SKM-1 (cell line): ENCODE data around the gene CAMK1G.

Experiments
- DNase-seq: peaks from one replicate; lab custom pipeline; 2025; ENCODE audit not compliant: unreplicated experiment; lab: John Stamatoyannopoulos, UW

The CAMK1G gene

DNA sequence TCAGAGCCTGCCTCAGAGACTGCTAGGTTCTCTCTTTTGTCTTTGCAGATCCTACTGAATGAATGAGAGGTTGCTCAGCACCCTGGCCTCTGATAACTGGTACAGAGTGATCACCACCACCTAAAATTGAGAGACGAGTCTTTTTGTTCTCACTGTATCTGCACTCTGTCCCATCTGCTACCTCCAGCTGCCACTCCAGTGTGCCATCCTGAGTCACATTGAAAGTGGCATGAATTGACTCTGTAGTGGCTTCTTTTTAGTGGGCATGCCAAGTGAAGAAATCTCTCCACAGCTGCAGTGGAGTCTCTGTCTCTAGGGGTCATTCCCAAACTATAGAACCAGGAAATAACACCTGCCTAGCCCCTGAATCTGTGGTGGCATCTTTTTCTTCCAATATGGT is 14.7 kb downstream of the CAMK1G start:
- DNase-seq, result no peak

DNA sequence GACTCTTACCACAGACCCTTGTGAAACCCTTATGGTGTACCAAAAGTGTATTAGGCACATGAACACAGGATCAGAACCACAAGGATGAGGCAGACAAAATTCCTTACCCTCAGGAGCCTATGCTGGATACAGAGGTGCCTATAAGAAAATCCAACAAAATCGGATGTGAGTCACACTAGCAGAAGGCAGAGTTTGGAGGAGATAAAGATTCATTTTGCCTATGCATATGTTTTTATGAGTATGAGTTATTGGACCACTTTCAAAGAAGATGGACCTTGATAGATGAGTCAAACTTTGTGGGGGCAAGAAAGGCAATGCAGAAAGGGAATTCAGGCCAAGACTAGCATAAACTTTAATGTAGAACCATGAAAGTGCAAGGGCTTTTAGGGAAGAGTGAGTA is 17.0 kb downstream of the CAMK1G start:
- DNase-seq, result no peak

DNA sequence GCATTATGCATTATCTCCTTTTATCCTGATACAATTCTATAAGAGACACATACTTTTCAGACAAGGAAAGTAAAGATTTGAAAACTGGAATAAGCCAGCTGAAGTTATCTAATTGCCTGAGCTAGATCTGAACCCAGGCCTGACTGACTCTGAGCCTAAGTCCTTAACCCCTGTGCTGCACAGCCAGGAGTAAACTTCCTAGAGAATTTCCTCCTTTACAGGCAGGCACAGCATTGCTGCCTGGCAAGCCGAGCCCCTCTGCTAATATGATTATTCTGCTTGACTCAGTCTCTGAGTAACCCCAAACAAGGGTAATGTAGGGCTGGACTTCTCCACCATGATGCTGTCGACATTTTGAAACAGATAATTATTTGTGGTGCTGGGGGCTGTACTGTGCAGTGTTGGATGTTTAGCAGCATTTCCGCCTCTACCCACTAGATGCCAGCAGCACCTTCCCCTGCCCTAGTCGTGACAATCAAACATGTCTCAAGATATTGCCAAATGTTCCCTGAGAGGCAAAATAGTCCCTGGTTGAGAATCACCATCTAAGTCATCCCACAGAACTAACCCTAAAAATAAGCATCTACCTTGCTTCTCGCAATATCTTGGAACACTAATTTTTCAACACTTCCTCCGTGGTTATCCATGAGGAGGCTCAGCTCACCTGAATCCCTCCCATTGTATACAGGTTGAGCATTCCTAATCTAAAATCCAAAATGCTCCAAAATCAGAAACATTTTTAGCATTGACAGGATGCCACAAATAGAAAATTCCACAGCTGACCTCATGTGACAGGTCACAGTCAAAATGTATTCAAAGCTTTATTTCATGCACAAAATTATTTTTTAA is 18.5 kb downstream of the CAMK1G start:
- DNase-seq, result peak; percentile 17

DNA sequence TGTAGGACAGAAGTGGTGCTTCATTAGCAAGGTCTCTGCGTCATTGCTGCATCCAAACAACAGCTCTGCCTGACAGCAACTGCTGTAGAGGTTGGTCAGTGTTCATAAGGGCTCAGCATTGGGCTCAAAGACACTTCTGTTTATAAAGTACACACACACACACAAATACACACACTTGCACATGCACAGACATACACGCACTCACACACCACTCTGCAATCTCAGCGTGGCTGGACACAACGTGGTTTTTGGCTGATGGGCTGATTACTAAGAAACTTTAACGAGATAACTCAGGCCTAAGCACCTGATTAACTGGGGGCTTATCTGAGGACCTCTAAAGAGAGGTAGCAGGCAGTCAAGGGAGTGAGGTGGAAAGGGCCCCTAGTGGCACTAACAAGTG is 20.4 kb downstream of the CAMK1G start:
- no peak for DNase-seq

DNA sequence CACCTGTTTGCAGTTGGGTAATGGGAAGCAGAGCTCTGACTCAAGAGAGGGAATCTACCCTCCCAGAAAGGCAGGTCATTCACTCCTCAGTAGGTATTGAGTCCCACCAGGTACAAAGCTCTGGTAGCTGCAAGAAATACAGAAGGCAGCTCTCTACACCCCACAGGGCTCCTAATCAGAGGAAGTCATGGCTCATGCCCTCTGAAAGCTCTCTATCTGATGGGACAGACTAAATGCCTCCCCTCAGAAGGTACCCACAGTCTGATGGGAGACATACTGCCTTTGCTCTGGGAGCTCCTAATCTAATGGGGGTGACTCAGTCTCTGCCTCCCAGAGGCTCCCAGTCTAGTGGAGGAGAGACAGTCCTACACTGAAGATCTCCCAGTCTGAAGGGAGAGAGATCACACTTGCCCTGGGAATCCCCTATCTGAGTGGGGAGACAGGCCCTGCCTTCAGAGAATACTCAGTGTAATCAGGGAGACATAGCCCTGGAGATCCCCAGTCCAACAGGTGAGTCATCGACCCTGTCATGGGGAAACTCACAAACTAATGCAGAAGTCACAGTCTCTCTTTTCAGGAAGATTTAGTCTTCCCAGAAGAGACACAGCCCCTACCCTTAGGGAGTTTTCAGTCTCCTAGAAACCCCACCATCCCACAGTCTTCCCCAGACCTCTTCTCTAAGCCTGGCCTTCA is 23.7 kb downstream of the CAMK1G start:
- DNase-seq, result no peak

DNA sequence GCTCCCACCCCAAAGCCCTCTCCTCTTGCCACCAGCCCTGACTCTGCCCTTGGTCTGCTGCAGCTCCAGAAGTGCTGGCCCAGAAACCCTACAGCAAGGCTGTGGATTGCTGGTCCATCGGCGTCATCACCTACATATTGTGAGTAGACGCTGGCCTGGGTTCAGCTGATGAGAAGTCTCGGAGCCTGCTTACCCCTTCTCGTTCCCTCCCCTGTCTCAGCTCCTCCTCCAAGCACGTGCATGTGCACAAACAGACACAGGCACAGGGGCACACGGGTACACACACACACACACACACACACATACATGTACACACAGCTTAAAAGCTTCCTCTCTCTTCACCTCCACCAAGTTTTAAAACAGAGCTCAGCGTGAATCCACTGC is 24.3 kb downstream of the CAMK1G start:
- DNase-seq, result no peak

DNA sequence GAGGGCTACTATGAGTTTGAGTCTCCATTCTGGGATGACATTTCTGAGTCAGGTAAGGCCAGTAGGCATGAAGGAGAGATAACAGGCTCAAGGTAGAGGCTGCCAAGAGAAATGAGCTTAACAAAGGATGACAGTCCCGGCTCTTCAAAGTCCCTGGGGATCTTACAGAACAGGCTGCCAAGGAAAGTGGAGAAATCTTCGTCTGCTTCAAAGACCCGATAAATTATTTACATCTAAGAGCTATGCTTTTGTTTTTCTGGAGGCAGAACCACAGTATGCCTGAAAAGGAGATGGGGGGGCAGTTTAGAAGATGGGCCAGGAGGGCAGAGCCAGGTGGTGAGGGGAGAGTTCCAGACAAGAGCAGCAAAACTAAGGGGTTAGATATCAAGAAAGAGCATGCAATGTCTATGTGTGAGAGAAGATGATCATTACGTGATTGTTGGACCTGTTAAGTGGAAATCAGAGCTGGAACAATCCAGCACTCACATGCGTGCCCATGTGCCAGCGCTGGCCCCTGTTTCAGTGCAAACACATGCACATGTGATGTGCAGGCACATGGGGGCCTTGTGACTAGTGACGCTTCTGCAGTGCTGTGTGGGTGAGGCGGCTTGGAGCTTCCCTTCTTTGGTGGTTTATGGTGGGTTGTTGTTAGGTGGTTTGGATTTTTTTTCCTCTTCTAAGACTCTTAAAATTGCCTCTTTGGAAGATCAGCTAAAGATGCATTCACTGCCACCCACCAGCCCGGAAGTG is 25.7 kb downstream of the CAMK1G start:
- DNase-seq, result no peak

DNA sequence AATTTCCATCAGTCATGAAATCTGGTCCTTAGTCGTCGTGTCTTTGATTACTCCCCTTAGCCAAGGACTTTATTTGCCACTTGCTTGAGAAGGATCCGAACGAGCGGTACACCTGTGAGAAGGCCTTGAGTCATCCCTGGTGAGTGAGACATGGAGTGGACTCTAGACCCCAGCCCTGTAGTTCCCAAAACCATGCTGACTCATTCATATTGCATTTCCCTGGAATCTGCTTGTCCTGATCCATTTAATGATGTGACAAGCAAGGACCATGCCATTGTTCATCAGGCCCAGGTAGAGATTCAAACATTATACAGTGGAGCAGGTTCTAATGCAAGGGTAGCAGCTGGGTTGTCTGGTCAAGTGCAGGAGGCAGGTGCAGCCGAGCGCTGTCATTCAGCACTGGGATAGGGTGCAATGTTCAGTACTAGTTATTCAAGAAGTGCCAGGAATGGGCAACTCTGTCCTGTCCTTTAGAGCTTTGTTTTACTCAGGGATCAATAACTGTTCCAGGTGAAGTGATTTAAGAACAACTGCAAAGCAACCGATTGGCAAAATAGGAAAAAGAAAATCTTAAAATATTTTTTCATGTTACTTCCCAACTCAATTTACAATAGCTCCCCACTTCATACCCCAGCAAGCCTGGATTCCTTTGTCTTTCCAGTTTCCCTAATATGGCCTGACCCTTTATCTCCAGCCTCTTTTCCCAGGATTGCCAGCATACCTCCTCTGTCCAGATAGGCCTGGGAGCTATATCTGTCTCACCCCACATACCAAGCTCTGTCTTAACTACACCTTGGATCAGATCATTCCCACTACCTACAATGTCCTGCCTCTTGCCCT is 26.5 kb downstream of the CAMK1G start:
- no peak for DNase-seq

DNA sequence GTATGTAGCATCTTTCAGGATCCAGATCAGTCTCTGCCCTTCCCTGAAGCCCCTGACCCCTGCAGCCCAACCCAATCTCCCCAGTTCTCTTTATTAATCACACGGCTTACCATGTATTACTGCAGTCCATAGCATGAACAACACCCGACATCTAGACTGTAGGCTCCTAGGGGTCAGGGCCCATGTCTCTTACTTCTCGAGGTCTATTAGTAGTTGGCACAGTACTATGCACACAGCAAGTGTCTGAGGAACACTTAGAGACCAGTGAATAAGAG is 27.1 kb downstream of the CAMK1G start:
- no peak for DNase-seq

DNA sequence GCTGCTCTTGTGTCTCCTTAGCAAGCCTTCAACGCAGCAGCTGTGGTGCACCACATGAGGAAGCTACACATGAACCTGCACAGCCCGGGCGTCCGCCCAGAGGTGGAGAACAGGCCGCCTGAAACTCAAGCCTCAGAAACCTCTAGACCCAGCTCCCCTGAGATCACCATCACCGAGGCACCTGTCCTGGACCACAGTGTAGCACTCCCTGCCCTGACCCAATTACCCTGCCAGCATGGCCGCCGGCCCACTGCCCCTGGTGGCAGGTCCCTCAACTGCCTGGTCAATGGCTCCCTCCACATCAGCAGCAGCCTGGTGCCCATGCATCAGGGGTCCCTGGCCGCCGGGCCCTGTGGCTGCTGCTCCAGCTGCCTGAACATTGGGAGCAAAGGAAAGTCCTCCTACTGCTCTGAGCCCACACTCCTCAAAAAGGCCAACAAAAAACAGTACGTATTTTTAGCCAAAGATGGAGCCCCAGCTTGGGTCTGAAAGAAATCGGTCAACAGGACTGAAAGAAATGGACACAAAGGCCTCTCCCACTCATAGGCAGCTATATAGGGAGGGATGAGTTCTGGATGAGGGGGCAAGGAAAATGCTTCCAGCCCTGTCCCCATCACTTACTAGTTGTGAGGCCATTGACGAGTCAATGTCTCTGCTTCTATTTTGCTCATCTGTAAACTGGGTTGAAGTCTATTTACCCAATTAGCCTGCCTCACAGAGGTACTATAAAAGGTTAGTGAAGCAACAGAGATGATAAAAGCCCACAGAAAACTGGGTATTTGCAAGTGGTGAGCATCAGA is 28.5 kb downstream of the CAMK1G start:
- DNase-seq, result no peak

DNA sequence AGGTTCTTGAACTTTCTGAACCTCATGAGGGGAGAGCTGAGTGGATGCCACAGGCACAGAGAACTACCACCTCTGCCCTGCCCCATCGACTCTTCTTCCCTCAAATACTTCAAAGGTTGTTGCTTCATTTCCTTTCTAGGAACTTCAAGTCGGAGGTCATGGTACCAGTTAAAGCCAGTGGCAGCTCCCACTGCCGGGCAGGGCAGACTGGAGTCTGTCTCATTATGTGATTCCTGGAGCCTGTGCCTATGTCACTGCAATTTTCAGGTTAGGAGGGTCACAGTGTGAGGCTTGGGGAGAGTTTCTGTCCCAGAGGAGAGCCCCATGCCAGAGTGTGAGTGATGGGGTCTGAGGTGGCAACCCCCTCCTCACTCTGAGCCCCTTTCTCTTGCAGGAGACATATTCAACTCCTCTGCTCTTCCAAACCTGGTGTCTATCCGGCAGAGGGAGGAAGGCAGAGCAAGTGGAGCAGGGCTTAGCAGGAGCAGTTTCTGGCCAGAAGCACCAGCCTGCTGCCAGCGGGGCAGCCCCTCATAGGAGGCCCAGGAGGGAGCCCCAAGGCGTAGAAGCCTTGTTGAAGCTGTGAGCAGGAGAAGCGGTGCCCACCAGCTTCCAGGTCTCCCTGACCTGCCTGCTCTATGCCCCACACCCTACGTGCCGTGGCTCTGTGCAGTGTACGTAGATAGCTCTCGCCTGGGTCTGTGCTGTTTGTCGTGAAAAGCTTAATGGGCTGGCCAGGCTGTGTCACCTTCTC is 29.3 kb downstream of the CAMK1G start:
- DNase-seq, result no peak

DNA sequence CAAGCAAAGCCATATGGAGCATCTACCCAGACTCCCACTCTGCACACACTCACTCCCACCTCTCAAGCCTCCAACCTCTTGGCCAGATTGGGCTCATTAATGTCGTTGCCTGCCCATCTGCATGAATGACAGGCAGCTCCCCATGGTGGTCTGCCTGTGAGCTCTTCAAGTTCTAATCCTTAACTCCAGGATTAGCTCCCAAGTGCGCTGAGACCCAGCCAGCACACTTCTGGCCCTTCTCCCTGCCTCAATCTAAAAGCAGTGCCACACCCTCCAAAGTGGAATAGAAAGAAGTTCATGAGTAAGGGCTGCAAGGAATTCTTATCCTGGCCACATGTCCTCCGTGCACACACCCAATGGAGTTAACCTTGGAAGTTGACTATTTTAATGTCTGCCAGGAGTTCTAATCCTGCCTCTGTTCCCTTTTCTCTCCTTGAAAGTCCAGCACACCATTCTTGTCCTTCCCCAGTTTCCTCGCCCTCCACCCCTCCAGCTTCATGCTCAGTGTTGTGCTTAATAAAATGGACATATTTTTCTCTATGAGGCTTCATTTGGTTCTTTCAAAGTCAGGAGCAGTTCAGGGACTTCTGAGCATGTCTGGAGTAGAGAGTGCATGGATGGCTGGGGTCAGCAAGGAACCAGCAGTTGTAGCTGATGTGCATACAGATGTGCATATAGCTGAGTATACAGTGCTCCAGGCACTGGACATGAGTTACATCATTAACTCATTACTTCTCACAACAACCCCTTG is 30.1 kb downstream of the CAMK1G start:
- DNase-seq, result no peak

DNA sequence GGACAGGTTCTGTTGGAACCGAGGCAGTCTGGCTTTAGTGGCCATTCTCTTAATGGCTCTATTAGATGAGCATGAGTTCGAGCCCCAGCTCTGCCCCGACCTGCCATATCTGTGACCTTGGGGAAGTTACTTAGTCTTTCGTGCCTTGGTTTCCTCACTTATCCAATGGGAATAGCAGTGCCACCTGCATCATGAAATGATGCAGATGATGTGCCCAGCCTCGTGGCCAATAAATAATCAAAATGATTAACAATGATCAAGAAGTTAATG is 30.6 kb downstream of the CAMK1G start:
- no peak for DNase-seq

DNA sequence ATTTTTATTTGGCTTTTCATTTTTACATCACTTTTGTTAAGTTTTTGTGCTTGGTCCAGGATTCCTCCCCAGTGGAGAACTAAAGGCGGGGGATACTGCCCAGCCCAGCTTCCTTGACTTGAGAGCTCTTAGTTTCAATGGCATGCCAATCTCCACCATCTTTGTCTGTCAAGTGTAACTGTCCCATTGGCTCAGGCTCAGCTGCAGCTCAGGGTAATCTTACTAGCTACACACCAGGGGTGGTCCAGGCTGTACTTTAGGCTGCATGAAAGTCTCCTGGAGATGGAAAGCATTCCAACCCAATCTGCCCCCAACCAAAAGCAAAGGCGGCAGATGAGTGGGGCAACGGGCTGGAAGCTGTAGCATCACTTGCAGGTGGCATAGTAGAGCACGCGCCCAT is 31.4 kb downstream of the CAMK1G start:
- DNase-seq, result no peak

DNA sequence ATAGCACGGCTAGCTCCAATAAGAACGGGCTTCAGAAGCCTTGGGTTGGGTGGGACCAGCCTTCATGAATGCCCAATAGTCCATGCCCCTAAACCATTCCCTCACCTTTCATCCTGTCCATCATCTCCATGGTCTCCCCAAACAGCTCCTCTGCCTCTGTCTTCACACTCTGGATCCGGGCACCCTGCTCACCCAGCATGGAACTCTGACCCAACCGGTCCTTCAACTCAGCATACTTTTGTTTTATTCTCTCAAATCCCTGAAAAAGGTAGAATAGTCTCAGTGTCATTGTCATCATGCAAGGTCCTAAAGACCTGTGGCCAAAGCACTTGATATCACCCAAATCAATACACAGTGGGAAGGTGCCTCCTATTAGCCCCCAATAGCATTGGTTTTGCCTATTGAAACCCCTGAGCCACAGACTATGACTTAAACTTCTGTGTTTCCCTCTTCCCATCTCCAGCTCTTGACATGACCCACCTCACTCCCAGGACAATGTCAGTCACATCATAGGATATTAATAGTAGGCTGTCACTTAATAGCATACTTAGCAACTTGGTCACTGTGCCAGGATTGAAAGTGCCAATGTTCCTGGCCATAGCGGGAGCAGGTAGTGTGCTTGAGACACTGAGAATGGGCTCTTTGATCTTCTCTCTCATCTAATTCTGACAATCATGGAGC is 33.0 kb downstream of the CAMK1G start:
- DNase-seq, result no peak

DNA sequence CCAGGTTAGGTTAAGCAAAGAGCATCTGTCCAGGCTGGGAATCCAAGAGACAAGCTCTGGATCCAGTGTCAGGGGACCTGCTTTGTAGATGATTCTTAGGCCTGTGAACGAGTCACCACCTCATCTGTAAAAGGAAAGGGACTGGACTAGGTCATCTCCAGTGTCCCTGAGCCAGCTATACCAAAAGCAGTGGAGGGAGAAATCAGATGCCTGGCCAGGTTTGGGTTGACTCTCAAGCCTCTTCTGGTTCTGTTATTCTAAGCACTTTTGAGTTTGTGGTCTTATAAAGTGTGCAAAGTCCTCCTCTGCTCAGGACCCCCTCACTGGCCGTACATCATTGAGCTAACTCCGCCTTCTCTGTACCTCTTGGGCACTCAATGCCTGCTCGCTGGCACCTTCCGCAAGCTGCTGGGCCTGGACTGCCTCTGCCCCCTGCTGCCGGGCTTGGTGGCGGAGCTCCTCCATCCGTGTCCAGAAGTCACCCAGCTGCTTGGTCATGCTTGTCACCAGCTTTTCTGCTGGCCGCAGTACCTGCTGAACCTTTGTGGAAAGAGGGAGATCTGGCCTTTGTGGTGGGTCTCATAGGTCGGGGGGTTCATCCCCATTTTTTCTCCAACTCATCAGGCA is 33.6 kb downstream of the CAMK1G start:
- no peak for DNase-seq

DNA sequence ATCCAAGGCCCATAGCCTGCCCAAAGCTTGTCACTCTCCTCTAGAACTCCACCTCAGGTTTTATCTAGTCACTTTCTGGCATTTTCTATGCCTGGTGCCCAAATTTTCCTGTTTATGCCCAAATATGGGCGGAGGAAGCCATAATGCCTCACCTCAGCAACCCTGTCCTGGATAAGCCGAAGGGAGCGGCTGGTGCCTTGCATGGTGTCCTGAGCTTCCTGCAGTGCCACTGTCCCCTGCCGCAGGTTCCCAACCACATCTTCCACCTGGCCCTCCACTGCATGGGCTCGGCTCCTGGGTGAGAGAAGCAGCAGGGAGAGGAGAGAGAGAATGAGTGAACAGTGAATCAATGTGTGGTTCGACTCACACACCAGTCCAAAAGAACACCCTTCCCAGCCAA is 34.2 kb downstream of the CAMK1G start:
- DNase-seq, result no peak

DNA sequence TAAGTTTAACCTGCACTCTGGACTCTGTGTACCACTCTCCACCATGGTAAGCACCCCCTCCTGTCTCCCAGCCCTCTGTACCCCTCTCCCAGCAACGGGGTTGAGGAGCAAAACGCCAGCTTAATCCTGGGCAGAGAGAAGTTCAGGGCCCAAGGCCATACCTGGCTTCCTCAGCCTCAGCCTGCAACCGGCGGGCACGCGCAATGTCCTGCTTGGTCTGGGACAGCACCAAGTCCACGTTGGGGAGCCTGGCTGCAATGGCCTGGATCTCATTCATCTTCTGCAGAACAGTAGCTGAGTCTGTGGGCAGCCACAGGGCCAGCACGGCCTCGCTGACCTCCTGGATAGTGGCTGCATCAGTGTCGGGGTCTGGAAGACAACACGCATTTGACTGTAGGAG is 34.8 kb downstream of the CAMK1G start:
- no peak for DNase-seq
